IMR-90 (cell line): ENCODE results near the gene ACBD3. TPM values are rescaled to one million over a fixed set of nuclear protein-coding genes. Genes with fewer than 3 reads are reported as not detected.

Experiments
- ATAC-seq: fragments of 200-7000 bp; cut with Tn5 transposase; 2 replicates; pipeline ENCODE4 v1.9.1; 2020; ENCODE audit warnings: low read depth, mild to moderate bottlenecking, moderate library complexity
- BruUV-seq: library from RNA; stranded (reverse); fragments of 400-500 nt; replicated peaks from 2 replicates; lab custom pipeline; 2021; lab: Mats Ljungman, UMichigan
- CTCF ChIA-PET: fragments of 300-600 bp; formaldehyde crosslinking; extraction: SDS; loops from one replicate; lab custom pipeline; 2021; ENCODE audit warnings: antibody characterized with exemption; lab: Yijun Ruan, JAX
- POLR2A ChIA-PET: fragments of 300-600 bp; sonication (Branson Sonifier 250); formaldehyde crosslinking; loops from one replicate; lab custom pipeline; 2022; ENCODE audit warnings: antibody characterized with exemption; ENCODE audit not compliant: unreplicated experiment; lab: Charles Lee
- DNase-seq: peaks from one replicate; pipeline ENCODE4 v3.0.0; 2013
- H2AFZ ChIP-seq: replicated peaks from 2 replicates; pipeline ENCODE3; 2013; ENCODE audit warnings: low read length, mild to moderate bottlenecking; ENCODE audit not compliant: poor library complexity
- H2AK5ac ChIP-seq: 2 replicates; pipeline ENCODE4 v1.6.1; 2013; ENCODE audit warnings: low read depth, low read length, inconsistent platforms
- H2AK9ac ChIP-seq: replicated peaks from 2 replicates; pipeline ENCODE3; 2013; ENCODE audit warnings: mild to moderate bottlenecking, low read depth, low read length, moderate library complexity; ENCODE audit not compliant: poor library complexity
- H2BK120ac ChIP-seq: 2 replicates; pipeline ENCODE4 v1.6.1; 2013; ENCODE audit warnings: low read depth, low read length, inconsistent platforms
- H2BK15ac ChIP-seq: 3 replicates; pipeline ENCODE4 v1.6.1; 2013; ENCODE audit warnings: low read depth, low read length, inconsistent platforms
- H2BK20ac ChIP-seq: 2 replicates; pipeline ENCODE4 v1.6.1; 2013; ENCODE audit warnings: low read depth, mild to moderate bottlenecking, inconsistent platforms, low read length, moderate library complexity
- H2BK5ac ChIP-seq: 2 replicates; pipeline ENCODE4 v1.6.1; 2013; ENCODE audit warnings: mild to moderate bottlenecking, low read depth, low read length, inconsistent platforms; ENCODE audit not compliant: poor library complexity, severe bottlenecking
- H3K14ac ChIP-seq: replicated peaks from 2 replicates; pipeline ENCODE4 v1.6.1; 2013; ENCODE audit warnings: low read depth, low read length, inconsistent platforms
- H3K18ac ChIP-seq: 2 replicates; pipeline ENCODE4 v1.6.1; 2013; ENCODE audit warnings: low read depth, low read length, control low read depth
- H3K23ac ChIP-seq: 2 replicates; pipeline ENCODE4 v1.6.1; 2013; ENCODE audit warnings: low read depth, low read length, inconsistent platforms
- H3K27ac ChIP-seq: 2 replicates; pipeline ENCODE4 v1.5.1; 2013; ENCODE audit warnings: mild to moderate bottlenecking, control low read depth, low read length; ENCODE audit not compliant: insufficient read depth
- H3K27me3 ChIP-seq: 2 replicates; pipeline ENCODE4 v1.6.1; 2013; ENCODE audit warnings: low read length; ENCODE audit not compliant: control insufficient read depth, insufficient read depth
- H3K36me3 ChIP-seq: 2 replicates; pipeline ENCODE4 v1.6.1; 2013; ENCODE audit warnings: low read length, mixed read lengths; ENCODE audit not compliant: control insufficient read depth, insufficient read depth
- H3K4ac ChIP-seq: 2 replicates; pipeline ENCODE4 v1.6.1; 2013; ENCODE audit warnings: low read depth, low read length, inconsistent platforms
- H3K4me1 ChIP-seq: 2 replicates; pipeline ENCODE4 v1.6.1; 2013; ENCODE audit warnings: low read length, mixed read lengths; ENCODE audit not compliant: control insufficient read depth, insufficient read depth
- H3K4me2 ChIP-seq: 2 replicates; pipeline ENCODE4 v1.6.1; 2013; ENCODE audit warnings: low read depth, mild to moderate bottlenecking, control low read depth, low read length, moderate library complexity
- H3K4me3 ChIP-seq: 2 replicates; pipeline ENCODE4 v1.5.1; 2013; ENCODE audit warnings: low read depth, mild to moderate bottlenecking, control low read depth, low read length, moderate library complexity; ENCODE audit not compliant: insufficient read depth
- H3K56ac ChIP-seq: 2 replicates; pipeline ENCODE4 v1.6.1; 2013; ENCODE audit warnings: low read length, inconsistent platforms; ENCODE audit not compliant: insufficient read depth; ENCODE audit errors: extremely low read depth
- H3K79me1 ChIP-seq, 2 experiments: 2 replicates each; pipeline ENCODE4 v1.6.1; 2013; ENCODE audit warnings: low read length in 2 of 2, inconsistent platforms in 1 of 2, low read depth in 1 of 2
- H3K9ac ChIP-seq: 2 replicates; pipeline ENCODE4 v1.6.1; 2013; ENCODE audit warnings: low read depth, low read length, control low read depth
- H3K9me1 ChIP-seq: 2 replicates; pipeline ENCODE4 v1.6.1; 2013; ENCODE audit warnings: low read length, inconsistent platforms; ENCODE audit not compliant: insufficient read depth
- H3K9me3 ChIP-seq: 2 replicates; pipeline ENCODE4 v1.6.1; 2013; ENCODE audit warnings: low read length; ENCODE audit not compliant: control insufficient read depth, insufficient read depth
- H4K20me1 ChIP-seq: 2 replicates; pipeline ENCODE4 v1.6.1; 2013; ENCODE audit warnings: low read length, inconsistent platforms; ENCODE audit not compliant: insufficient read depth
- H4K5ac ChIP-seq: 2 replicates; pipeline ENCODE4 v1.6.1; 2013; ENCODE audit warnings: mild to moderate bottlenecking, low read depth, low read length, control low read depth
- H4K8ac ChIP-seq, 2 experiments: 2 replicates each; pipeline ENCODE4 v1.6.1; 2013; ENCODE audit warnings: low read depth in 2 of 2, low read length in 2 of 2, control low read depth in 1 of 2, inconsistent platforms in 1 of 2
- H4K91ac ChIP-seq: 2 replicates; pipeline ENCODE4 v1.6.1; 2013; ENCODE audit warnings: low read depth, low read length, inconsistent platforms; ENCODE audit not compliant: insufficient read depth
- CEBPB ChIP-seq: IDR thresholded peaks from 2 replicates; pipeline ENCODE4 v1.6.1; 2012; ENCODE audit warnings: low read depth, low read length, improper control_type of control experiment
- CTCF ChIP-seq: conservative IDR thresholded peaks from 2 replicates; pipeline ENCODE4 v1.5.1; 2012; ENCODE audit warnings: mild to moderate bottlenecking, low read depth, low read length, improper control_type of control experiment
- FOS ChIP-seq: fragments of 150-350 bp; IDR thresholded peaks from 2 replicates; pipeline ENCODE4 v1.6.1; 2016; ENCODE audit warnings: low read depth, low read length
- MXI1 ChIP-seq: IDR thresholded peaks from 2 replicates; pipeline ENCODE4 v1.6.1; 2012; ENCODE audit warnings: low read depth, mild to moderate bottlenecking, low read length, moderate library complexity, borderline replicate concordance
- RAD21 ChIP-seq: IDR thresholded peaks from 2 replicates; pipeline ENCODE4 v1.6.1; 2012; ENCODE audit warnings: low read length, improper control_type of control experiment
- RCOR1 ChIP-seq: IDR thresholded peaks from 2 replicates; pipeline ENCODE4 v1.6.1; 2012; ENCODE audit warnings: mild to moderate bottlenecking, low read length, improper control_type of control experiment; ENCODE audit not compliant: insufficient replicate concordance
- RFX5 ChIP-seq: IDR thresholded peaks from 2 replicates; pipeline ENCODE4 v1.8.0; 2012; ENCODE audit warnings: low read depth, mild to moderate bottlenecking, low read length, moderate library complexity
- WGBS, 2 experiments: methylation state at CpG; one replicate each; pipeline versions ENCODE4 v1.1.5 to v1.1.7; 2013; ENCODE audit warnings: missing lambda C conversion rate in 2 of 2; ENCODE audit not compliant: insufficient read length in 1 of 2; ENCODE audit errors: extremely low coverage in 2 of 2; 5-methylcytosine and 5-hydroxymethylcytosine counted together
- dilution Hi-C: fragments of 300-500 bp; cut with HindIII; formaldehyde crosslinking; loops from one replicate; pipeline ENCODE4 v1.14.3; 2018; ENCODE audit warnings: low sequenced_read_pairs; ENCODE audit not compliant: unreplicated experiment
- in situ Hi-C: fragments of 300-500 bp; cut with MboI; formaldehyde crosslinking; loops from 3 replicates; pipeline ENCODE4 v1.14.3; 2019; ENCODE audit warnings: low sequenced_read_pairs, inconsistent platforms, mixed read lengths
- intact Hi-C: fragments of 100-400 bp; cut with micrococcal nuclease; formaldehyde crosslinking; loops from 2 replicates; pipeline ENCODE4 v1.10.0; 2022
- polyA plus RNA-seq, 3 experiments: library from polyadenylated mRNA; depleted of rRNA; stranded (reverse); fragments of >200 nt; gene quantifications; 2 replicates each; pipeline ENCODE4 v1.2.3, GENCODE V29; 2012; ENCODE audit warnings: low replicate concordance in 1 of 3
- total RNA-seq: library from RNA; depleted of rRNA; stranded (reverse); fragments of >200 nt; gene quantifications from 2 replicates; pipeline ENCODE4 v1.2.3, GENCODE V29; 2012

Gene ACBD3
- total and polyA plus RNA-seq, 2 of the 4 experiments (the other 2 are of a cell fraction) = 30.3 to 59.7 TPM

GRCh38 chr1:226181996-226182714 is 4.4 kb downstream of the ACBD3 start:
- no peak overlapping the region for H3K4me3 ChIP-seq
- H3K4me2 ChIP-seq = no peak overlapping the region
- H4K20me1 ChIP-seq = peaks cover 81% of the 10 kb centered on the region
- no peak overlapping the region for H2BK120ac ChIP-seq
- in situ Hi-C loops (no loop called here), intact Hi-C loops (no loop called here), dilution Hi-C loops (no loop called here)
- no peak overlapping the region for H2AFZ ChIP-seq
- H3K23ac ChIP-seq = no peak overlapping the region
- no peak overlapping the region for H3K27ac ChIP-seq
- H3K9me3 ChIP-seq = no peaks in the 10 kb centered on the region
- H2BK5ac ChIP-seq = no peak overlapping the region
- ChIA-PET POLR2A (no interaction called here), CTCF (interaction anchor here (0.6 kb wide), 2 partner anchors 142 to 303 kb away, joined by 3 to 4 read pairs; no protein-coding TSS in a partner anchor)
- ATAC-seq = no peak
- no peak overlapping the region for H3K4ac ChIP-seq
- peaks cover 7% of the 10 kb centered on the region for H3K36me3 ChIP-seq
- no CpG with 5 or more reads among the region's 14 CpGs for WGBS, 2 experiments
- no TSS peak for BruUV-seq
- H3K14ac ChIP-seq = no peak overlapping the region
- H3K4me1 ChIP-seq = peaks cover 6% of the 10 kb centered on the region; the same call in 1 of the 2 replicates
- no peak overlapping the region for H2AK9ac ChIP-seq
- H2BK15ac ChIP-seq = no peak overlapping the region
- H3K9me1 ChIP-seq = peaks cover 8% of the 10 kb centered on the region; the same call in 1 of the 2 replicates
- H4K8ac ChIP-seq = no peak overlapping the region
- H2AK5ac ChIP-seq = no peak overlapping the region
- no peak overlapping the region for H4K91ac ChIP-seq
- H4K5ac ChIP-seq = no peak overlapping the region
- no peak overlapping the region for H3K18ac ChIP-seq
- H3K27me3 ChIP-seq = no peaks in the 10 kb centered on the region
- no peak overlapping the region for H2BK20ac ChIP-seq
- DNase-seq = peak; percentile 59
- H3K79me1 ChIP-seq = peaks cover 3 to 32% of the 10 kb centered on the region in 2 experiments; a peak in 3 of 4 replicates
- H3K56ac ChIP-seq = no peak overlapping the region
- no peak overlapping the region for H3K9ac ChIP-seq
- no peak for TF ChIP-seq RFX5
- peak; percentile 45 for TF ChIP-seq CTCF
- TF ChIP-seq RAD21 = no peak
- TF ChIP-seq FOS = no peak
- no peak for TF ChIP-seq RCOR1
- no peak for TF ChIP-seq MXI1
- peak; percentile 61 for TF ChIP-seq CEBPB
